ENCODE data around the gene CSF3. TPM values are rescaled to one million over a fixed set of nuclear protein-coding genes. Genes with fewer than 3 reads are reported as not detected.

Gene CSF3
- total and polyA plus RNA-seq, 5 donors = 0.40 to 0.97 (median 0.58) TPM; not detected in 2

DNA sequence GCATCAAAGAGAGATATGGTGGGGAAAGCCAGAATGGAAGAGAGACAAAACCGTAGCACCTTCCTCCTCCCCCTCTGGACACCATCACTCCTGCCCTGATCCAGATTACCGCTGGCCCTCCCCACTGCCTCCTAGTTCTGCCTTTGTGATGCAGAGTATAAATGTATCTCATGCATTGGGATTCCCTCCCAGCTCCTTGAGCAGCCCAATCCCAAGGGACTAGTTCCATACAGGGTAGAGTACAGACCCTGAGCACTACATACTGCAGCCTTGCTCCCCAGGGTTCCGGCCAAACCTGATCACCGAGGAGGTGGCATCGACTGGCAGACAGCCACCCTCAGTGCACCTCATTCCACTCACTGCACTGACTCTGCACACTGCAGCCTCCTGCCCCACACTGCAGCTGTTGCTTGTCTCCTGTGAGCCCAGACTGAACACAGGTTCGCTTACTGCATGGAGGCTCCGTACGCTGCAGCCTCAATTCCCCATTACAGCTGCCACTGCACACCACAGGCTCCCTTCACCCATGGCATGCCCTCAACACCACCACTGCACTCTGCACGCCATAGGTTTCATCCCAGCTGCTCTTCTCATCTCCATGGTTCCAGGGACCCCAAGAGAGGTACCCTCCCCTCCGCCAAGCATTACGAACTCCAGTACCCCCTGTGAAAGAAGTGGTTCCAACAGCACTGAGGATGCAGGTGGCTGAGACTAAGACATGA is 45.8 kb downstream of the CSF3 start:
- intact Hi-C loops (cut with DNase I) = loop anchor here in 1 of 4 donors (5.0 kb wide), 1 partner anchor 36 kb away; no protein-coding TSS in a partner anchor
- ATAC-seq (no peak), DNase-seq (peak in 2 of 3 donors; percentile 27 to 54)
- H3K27ac ChIP-seq (ENCODE audit: low read length) = no peak overlapping the region
- H3K9me3 ChIP-seq (ENCODE audit: control insufficient read depth, low read length) = no peaks in the 10 kb centered on the region
- H3K4me1 ChIP-seq (ENCODE audit: control insufficient read depth, insufficient read depth, low read length) = peaks cover 9% of the 10 kb centered on the region
- 82% methylated on average over 11 of the region's 11 CpGs for WGBS
- H3K27me3 ChIP-seq (ENCODE audit: control insufficient read depth, insufficient read depth) = no peaks in the 10 kb centered on the region
- no peak overlapping the region for H3K4me3 ChIP-seq (ENCODE audit: low read length)

GRCh38 chr17:40061609-40062038 is 46.4 kb downstream of the CSF3 start:
- H3K4me1 ChIP-seq (ENCODE audit: control insufficient read depth, insufficient read depth, low read length) = peaks cover 9% of the 10 kb centered on the region
- no peak for ATAC-seq
- no peaks in the 10 kb centered on the region for H3K27me3 ChIP-seq (ENCODE audit: control insufficient read depth, insufficient read depth)
- H3K9me3 ChIP-seq (ENCODE audit: control insufficient read depth, low read length) = no peaks in the 10 kb centered on the region
- no peak overlapping the region for H3K4me3 ChIP-seq (ENCODE audit: low read length)
- intact Hi-C loops (cut with DNase I) = loop anchor here in 2 of 4 donors (2.0 to 5.0 kb wide), 2 partner anchors 25 to 36 kb away; no protein-coding TSS in a partner anchor
- WGBS = 73% methylated on average over 10 of the region's 10 CpGs
- DNase-seq = peak in 2 of 3 donors; percentile 50 to 51
- no peak overlapping the region for H3K27ac ChIP-seq (ENCODE audit: low read length)

- peak; percentile 63 to 75 for ATAC-seq
- H3K4me3 ChIP-seq (ENCODE audit: low read length) = peak within 1 kb of the TSS; percentile 84
- WGBS = 1% methylated on average over 83 of the region's 83 CpGs
- H3K4me1 ChIP-seq (ENCODE audit: control insufficient read depth, insufficient read depth, low read length) = peaks cover 9% of the 10 kb centered on the region
- H3K9me3 ChIP-seq (ENCODE audit: control insufficient read depth, low read length) = no peaks in the 10 kb centered on the region
- DNase-seq = peak; percentile 73 to 93 (median 92)
- no peaks in the 10 kb centered on the region for H3K27me3 ChIP-seq (ENCODE audit: control insufficient read depth, insufficient read depth)
- H3K27ac ChIP-seq (ENCODE audit: low read length) = peak within 1 kb of the TSS; percentile 97
- intact Hi-C loops (cut with DNase I) = loop anchor here in 2 of 4 donors (2.0 to 5.0 kb wide), 2 partner anchors 24 to 35 kb away; no protein-coding TSS in a partner anchor
Measured at GRCh38 chr17:40062329-40063186, 47.3 kb downstream of the CSF3 start, which contains the start of gene THRA. Gene THRA, plus strand, starts transcription at chr17:40062965. Its CDS starts 11,524 bp downstream, at chr17:40074489.

DNA sequence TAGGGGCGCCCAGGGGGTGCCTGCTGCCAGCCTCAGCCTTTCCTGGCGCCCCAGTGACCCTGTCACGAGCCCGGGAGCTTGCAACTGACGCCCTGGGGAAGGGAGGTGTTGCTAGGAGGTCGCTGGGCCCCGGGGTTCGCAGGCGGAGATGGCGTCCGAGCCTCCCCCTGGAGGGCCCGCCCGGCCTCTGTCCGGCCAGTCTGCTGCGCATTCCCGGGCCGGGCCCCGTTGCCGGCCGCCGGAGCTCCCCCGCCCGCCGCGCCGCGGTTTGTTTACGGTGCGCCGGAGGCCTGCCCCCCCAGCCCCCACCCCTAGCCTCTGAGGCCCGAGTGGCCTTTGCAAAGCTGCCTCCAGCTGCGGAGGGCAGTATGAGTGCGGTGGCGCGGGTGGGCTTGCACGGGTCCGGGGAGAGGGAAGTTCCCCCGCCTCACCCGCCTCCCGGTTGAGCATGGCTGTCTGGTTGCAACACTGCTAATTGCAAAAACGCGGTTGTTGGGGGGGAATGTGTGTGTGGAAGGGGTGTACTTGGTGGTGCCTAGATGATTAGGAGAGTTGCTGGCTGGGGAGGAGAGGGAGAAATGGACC is 48.0 kb downstream of the CSF3 start:
- peak; percentile 48 to 84 (median 84) for DNase-seq
- peak overlapping the region; percentile 84 for H3K4me3 ChIP-seq (ENCODE audit: low read length)
- no peaks in the 10 kb centered on the region for H3K9me3 ChIP-seq (ENCODE audit: control insufficient read depth, low read length)
- intact Hi-C loops (cut with DNase I) = loop anchor here in 2 of 4 donors (2.0 to 5.0 kb wide), 2 partner anchors 24 to 34 kb away; no protein-coding TSS in a partner anchor
- ATAC-seq = peak; percentile 48 to 55
- H3K4me1 ChIP-seq (ENCODE audit: control insufficient read depth, insufficient read depth, low read length) = peaks cover 13% of the 10 kb centered on the region
- WGBS = under 1% methylated on average over 42 of the region's 42 CpGs
- peak overlapping the region; percentile 97 for H3K27ac ChIP-seq (ENCODE audit: low read length)
- no peaks in the 10 kb centered on the region for H3K27me3 ChIP-seq (ENCODE audit: control insufficient read depth, insufficient read depth)

DNA sequence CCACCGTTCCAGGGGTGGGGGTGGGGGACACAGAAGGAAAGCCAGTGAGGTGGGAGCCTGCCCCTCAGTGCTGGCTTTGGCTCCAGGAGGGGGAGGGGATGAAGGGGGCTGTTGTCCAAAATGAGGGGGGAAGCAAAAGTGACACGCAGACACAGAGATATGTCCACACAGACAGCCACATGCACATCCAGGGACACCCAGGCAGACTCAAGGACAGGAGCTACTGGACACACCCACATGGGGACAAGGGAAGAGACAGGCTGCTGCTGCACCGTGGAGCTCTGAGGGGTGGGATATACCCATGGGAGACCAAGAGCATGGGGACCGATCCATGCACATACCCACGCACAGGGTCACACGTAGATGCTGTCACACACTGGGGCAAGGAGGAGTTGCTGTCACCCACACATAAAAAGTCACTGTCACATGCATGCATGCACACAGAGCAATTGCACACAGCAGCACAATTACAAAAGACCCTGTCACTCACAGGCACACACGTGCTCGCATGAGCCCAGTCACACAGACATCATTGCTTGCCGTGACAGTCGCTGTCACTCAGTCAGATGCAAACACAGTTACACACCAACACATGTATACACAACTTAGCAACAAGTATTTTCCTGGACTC is 48.8 kb downstream of the CSF3 start:
- intact Hi-C loops (cut with DNase I) = loop anchor here in 2 of 4 donors (2.0 to 5.0 kb wide), 2 partner anchors 23 to 33 kb away; no protein-coding TSS in a partner anchor
- WGBS = 8% methylated on average over 10 of the region's 10 CpGs

GRCh38 chr17:40064971-40065768 is 49.9 kb downstream of the CSF3 start:
- intact Hi-C loops (cut with DNase I) = loop anchor here in 3 of 4 donors (5.0 kb wide), 2 partner anchors 32 to 47 kb away; no protein-coding TSS in a partner anchor
- Histone ChIP-seq H3K27me3 (ENCODE audit: control insufficient read depth, insufficient read depth) (no peaks in the 10 kb centered on the region), H3K9me3 (ENCODE audit: control insufficient read depth, low read length) (no peaks in the 10 kb centered on the region), H3K4me3 (ENCODE audit: low read length) (peak overlapping the region; percentile 84), H3K4me1 (ENCODE audit: control insufficient read depth, insufficient read depth, low read length) (peaks cover 25% of the 10 kb centered on the region), H3K27ac (ENCODE audit: low read length) (peak overlapping the region; percentile 97)
- WGBS = 8% methylated on average over 10 of the region's 10 CpGs
- DNase-seq = peak in 2 of 3 donors; percentile 77 to 80
- no peak for ATAC-seq

More for the DNA sequence above, 48.8 kb downstream of the CSF3 start:
- Histone ChIP-seq H3K4me3 (ENCODE audit: low read length) (peak overlapping the region; percentile 84), H3K9me3 (ENCODE audit: control insufficient read depth, low read length) (no peaks in the 10 kb centered on the region), H3K4me1 (ENCODE audit: control insufficient read depth, insufficient read depth, low read length) (peaks cover 16% of the 10 kb centered on the region), H3K27ac (ENCODE audit: low read length) (peak overlapping the region; percentile 97), H3K27me3 (ENCODE audit: control insufficient read depth, insufficient read depth) (no peaks in the 10 kb centered on the region)
- no peak for ATAC-seq
- DNase-seq = peak in 2 of 3 donors; percentile 45 to 58

DNA sequence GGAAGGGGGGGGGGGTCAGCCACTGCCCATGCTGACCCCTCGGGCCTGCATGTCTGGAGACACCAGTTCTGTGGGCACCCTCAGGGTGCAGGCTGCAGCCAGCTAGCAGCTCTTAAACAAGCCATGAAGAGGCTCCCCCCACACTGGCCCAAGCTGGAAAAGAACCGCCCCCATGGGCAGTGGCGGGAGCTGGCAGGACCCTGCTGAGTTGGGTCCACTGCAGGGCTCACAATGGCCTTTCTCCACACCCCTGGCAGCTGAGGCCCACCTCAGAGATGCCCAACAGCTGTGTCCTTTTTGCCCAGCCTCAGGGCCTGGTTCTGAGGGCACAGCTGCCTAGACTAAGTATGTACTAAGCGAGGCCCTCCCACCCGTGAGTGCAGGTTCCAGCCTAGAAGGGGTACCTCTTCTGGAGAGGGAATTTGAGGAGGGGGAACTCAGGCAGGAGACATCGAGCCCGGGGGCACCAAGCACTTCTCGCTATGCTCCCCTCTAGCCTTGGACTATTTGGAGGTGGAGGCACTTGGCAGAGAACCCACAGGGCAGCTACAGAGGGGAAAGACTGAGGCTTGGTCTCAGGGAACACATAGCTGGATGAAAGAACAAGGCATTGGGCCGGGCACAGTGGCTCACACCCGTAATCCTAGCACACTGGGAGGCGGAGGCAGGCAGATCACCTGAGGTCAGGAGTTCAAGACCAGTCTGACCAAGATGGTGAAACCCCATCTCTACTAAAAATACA is 50.7 kb downstream of the CSF3 start:
- WGBS = 60% methylated on average over 11 of the region's 11 CpGs
- Histone ChIP-seq H3K27ac (ENCODE audit: low read length) (peak overlapping the region; percentile 57), H3K9me3 (ENCODE audit: control insufficient read depth, low read length) (no peaks in the 10 kb centered on the region), H3K4me3 (ENCODE audit: low read length) (peak overlapping the region; percentile 84), H3K4me1 (ENCODE audit: control insufficient read depth, insufficient read depth, low read length) (peaks cover 33% of the 10 kb centered on the region), H3K27me3 (ENCODE audit: control insufficient read depth, insufficient read depth) (no peaks in the 10 kb centered on the region)
- DNase-seq (peak in 2 of 3 donors; percentile 52 to 68), ATAC-seq (no peak)
- intact Hi-C loops (cut with DNase I) = loop anchor here in 2 of 4 donors (5.0 kb wide), 1 partner anchor 46 kb away; no protein-coding TSS in a partner anchor
